Left ventricle myocardium inferior (tissue), 1 donor: ENCODE measurements around the gene HSPBAP1. TPM values are rescaled to one million over a fixed set of nuclear protein-coding genes. Genes with fewer than 3 reads are reported as not detected.

Experiments
- DNase-seq: peaks from one replicate; pipeline ENCODE4 v3.0.0-alpha.2; 2020
- H3K27ac ChIP-seq: fragments of 200-600 bp; replicated peaks from 2 replicates; pipeline ENCODE4 v1.8.0; 2021
- H3K27me3 ChIP-seq: fragments of 200-600 bp; 2 replicates; pipeline ENCODE4 v1.8.0; 2021; ENCODE audit warnings: low read depth
- H3K36me3 ChIP-seq: fragments of 200-600 bp; 2 replicates; pipeline ENCODE4 v1.8.0; 2021
- H3K4me1 ChIP-seq: fragments of 200-600 bp; 2 replicates; pipeline ENCODE4 v1.8.0; 2021
- H3K4me3 ChIP-seq: fragments of 200-600 bp; 2 replicates; pipeline ENCODE4 v1.8.0; 2021; ENCODE audit warnings: mild to moderate bottlenecking, moderate library complexity
- H3K9me3 ChIP-seq: fragments of 200-600 bp; replicated peaks from 2 replicates; pipeline ENCODE4 v1.8.0; 2021
- CTCF ChIP-seq: fragments of 200-600 bp; IDR thresholded peaks from 2 replicates; pipeline ENCODE4 v1.8.0; 2021; ENCODE audit warnings: antibody characterized with exemption, mild to moderate bottlenecking, borderline replicate concordance
- intact Hi-C: fragments of 100-400 bp; cut with micrococcal nuclease; formaldehyde crosslinking; loops from one replicate; pipeline ENCODE4 v1.11.0; 2022
- total RNA-seq: library from RNA; stranded (reverse); fragmentation: NEBNext Ultra II Directional; extraction: Animal tissue kit (Norgen Biotek cat#: 25700); gene quantifications from one replicate; pipeline ENCODE4 v1.2.1, GENCODE V29; 2021
- donor health status: DM: no; HTN: yes; CAD: no; lungs with severe emphysema.

HSPBAP1 gene
- total RNA-seq, 1 donor from 2014 or later, result 3.8 TPM

DNA sequence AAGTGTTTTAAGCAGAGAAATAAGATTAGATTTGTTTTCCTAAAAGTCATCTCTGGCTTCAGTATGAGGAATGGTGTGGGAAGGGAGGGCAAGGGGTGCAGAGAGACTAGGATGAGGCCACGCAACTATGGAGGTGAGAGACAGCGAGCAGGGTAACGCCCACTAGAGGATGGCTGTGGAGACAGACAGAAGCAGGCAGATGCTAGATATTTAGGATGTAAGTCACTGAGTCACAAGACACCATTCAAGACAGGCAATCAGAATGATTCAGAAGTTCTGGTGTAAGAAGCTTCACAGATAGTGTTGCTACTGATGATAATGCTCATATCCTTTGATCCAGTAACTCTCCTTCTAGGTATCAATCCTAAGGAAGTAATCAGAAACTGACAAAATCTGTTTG, 19.1 kb downstream of the HSPBAP1 start:
- Histone ChIP-seq H3K4me1 (peaks cover 18% of the 10 kb centered on the region), H3K9me3 (no peaks in the 10 kb centered on the region), H3K36me3 (peaks cover 20% of the 10 kb centered on the region), H3K27me3 (no peaks in the 10 kb centered on the region), H3K4me3 (no peak overlapping the region), H3K27ac (no peak overlapping the region)
- TF ChIP-seq CTCF, result no peak
- intact Hi-C loops, result no loop called here
- DNase-seq, result no peak

DNA sequence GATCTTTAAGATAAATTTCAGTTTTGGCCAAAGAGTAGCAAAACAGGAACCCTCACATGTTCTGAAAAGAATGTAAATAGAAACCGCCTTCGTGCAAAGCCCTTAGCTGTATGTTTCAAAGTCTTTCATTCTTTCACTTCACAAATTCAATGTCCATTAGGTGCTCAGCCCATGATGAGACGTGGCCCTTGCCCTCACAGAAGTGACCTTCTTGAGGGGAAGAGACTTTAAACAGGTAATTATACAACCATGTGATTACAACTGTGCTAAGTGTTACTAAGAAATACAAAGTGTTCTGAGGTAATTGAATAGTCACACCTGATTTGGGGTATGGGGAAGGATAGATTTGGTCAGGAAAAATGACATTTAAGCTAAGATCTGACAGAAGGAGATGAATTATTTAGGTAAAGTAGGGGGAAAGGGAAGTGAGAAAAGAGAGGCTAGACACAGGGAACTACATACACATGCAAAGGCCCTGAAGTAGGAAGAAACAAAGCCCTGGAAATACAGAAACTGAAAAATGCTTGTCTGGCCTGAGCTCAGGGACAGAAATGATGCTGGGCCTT, 19.6 kb downstream of the HSPBAP1 start:
- TF ChIP-seq CTCF, result no peak
- Histone ChIP-seq H3K4me3 (no peak overlapping the region), H3K36me3 (peaks cover 21% of the 10 kb centered on the region), H3K4me1 (peaks cover 18% of the 10 kb centered on the region), H3K27me3 (no peaks in the 10 kb centered on the region), H3K27ac (no peak overlapping the region), H3K9me3 (no peaks in the 10 kb centered on the region)
- DNase-seq, result no peak
- intact Hi-C loops, result no loop called here

GRCh38 chr3:122772827-122773226, 20.8 kb downstream of the HSPBAP1 start:
- Histone ChIP-seq H3K4me3 (no peak overlapping the region), H3K4me1 (peaks cover 18% of the 10 kb centered on the region)

DNA sequence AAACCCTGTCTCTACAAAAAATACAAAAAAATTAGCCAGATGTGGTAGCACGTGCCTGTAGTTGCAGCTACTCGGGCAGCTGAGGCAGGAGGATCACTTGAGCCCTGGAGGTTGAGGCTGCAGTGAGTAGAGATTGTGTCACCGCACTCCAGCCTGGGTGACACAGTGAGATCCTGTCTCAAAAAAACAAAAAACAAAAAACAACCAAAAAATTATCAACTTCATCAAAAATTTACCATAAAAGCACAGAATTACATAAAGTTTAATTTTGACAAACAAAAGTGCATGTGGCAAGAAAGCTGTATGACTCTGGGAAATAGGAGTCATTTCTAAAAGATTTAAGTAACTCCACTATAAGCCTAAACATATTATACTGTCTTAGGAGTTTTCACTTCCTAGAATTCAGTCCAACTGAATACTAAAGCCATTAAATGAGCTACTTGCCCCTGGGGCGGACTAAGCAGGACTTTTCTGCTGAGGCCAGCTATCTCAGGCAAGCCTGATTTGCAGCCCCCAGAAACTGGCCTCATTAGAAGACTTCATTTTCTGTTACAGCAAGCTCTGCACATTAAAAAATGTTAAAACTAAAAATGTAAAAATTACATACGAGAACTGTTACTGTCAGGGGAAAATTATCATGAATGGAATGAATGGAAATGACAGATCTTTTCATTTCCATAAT, 23.0 kb downstream of the HSPBAP1 start:
- Histone ChIP-seq H3K4me1 (peaks cover 5% of the 10 kb centered on the region), H3K36me3 (peaks cover 27% of the 10 kb centered on the region), H3K27me3 (no peaks in the 10 kb centered on the region), H3K9me3 (no peaks in the 10 kb centered on the region), H3K4me3 (no peak overlapping the region), H3K27ac (no peak overlapping the region)
- TF ChIP-seq CTCF, result no peak
- intact Hi-C loops, result no loop called here
- DNase-seq, result no peak

More at GRCh38 chr3:122772827-122773226, 20.8 kb downstream of the HSPBAP1 start:
- DNase-seq, result no peak
- intact Hi-C loops, result no loop called here
- H3K27ac ChIP-seq, result no peak overlapping the region
- H3K36me3 ChIP-seq, result peaks cover 21% of the 10 kb centered on the region
- no peak for TF ChIP-seq CTCF
- H3K27me3 ChIP-seq, result no peaks in the 10 kb centered on the region
- H3K9me3 ChIP-seq, result no peaks in the 10 kb centered on the region

GRCh38 chr3:122767540-122768372, 25.9 kb downstream of the HSPBAP1 start:
- intact Hi-C loops, result no loop called here
- TF ChIP-seq CTCF, result no peak
- DNase-seq, result no peak
- Histone ChIP-seq H3K4me3 (no peak overlapping the region), H3K27me3 (no peaks in the 10 kb centered on the region), H3K36me3 (peaks cover 34% of the 10 kb centered on the region), H3K4me1 (peaks cover 5% of the 10 kb centered on the region), H3K9me3 (no peaks in the 10 kb centered on the region), H3K27ac (peak overlapping the region; percentile 42)
